HepG2 (cell line): Measurements from ENCODE around the gene TEX30. TPM values are rescaled to one million over a fixed set of nuclear protein-coding genes. Genes with fewer than 3 reads are reported as not detected.

Source experiments
- BRD4 ChIP-seq: sonication (generic); formaldehyde crosslinking; IDR thresholded peaks from 2 replicates; pipeline ENCODE4 v1.4.0; 2020; ENCODE audit warnings: missing genetic modification reagents
- GFI1 ChIP-seq: sonication (generic); formaldehyde crosslinking; IDR thresholded peaks from 2 replicates; pipeline ENCODE4 v1.5.0; 2020; ENCODE audit warnings: missing genetic modification reagents, mild to moderate bottlenecking, borderline replicate concordance
- HMGXB4 ChIP-seq, 2 experiments: sonication (generic) in 1 of 2; formaldehyde crosslinking in 1 of 2; IDR thresholded peaks; 2 replicates each; pipeline versions ENCODE4 v1.4.0 to v1.6.1; 2018 to 2020; ENCODE audit warnings: missing genetic modification reagents in 2 of 2, borderline replicate concordance in 1 of 2, low read depth in 1 of 2, mild to moderate bottlenecking in 1 of 2, missing biosample characterization in 1 of 2
- MYNN ChIP-seq: sonication (generic); formaldehyde crosslinking; IDR thresholded peaks from 2 replicates; pipeline ENCODE4 v1.4.0; 2020; ENCODE audit warnings: mild to moderate bottlenecking, low read depth, missing genetic modification reagents
- SRSF1 ChIP-seq: fragments of 200-400 bp; formaldehyde crosslinking; optimal IDR thresholded peaks from 2 replicates; pipeline ENCODE3; 2017; ENCODE audit warnings: mild to moderate bottlenecking, low read depth, low read length, moderate library complexity
- ZBTB44 ChIP-seq: sonication (generic); formaldehyde crosslinking; IDR thresholded peaks from 2 replicates; pipeline ENCODE4 v1.4.0; 2020; ENCODE audit warnings: missing genetic modification reagents
- ZNF17 ChIP-seq: sonication (generic); formaldehyde crosslinking; IDR thresholded peaks from 2 replicates; pipeline ENCODE4 v1.5.0; 2020; ENCODE audit warnings: mild to moderate bottlenecking, missing genetic modification reagents
- ZNF670 ChIP-seq: sonication (generic); formaldehyde crosslinking; IDR thresholded peaks from 2 replicates; pipeline ENCODE4 v1.8.0; 2022; ENCODE audit warnings: mild to moderate bottlenecking, missing genetic modification reagents, borderline replicate concordance
- ZNF710 ChIP-seq: sonication (generic); formaldehyde crosslinking; IDR thresholded peaks from 2 replicates; pipeline ENCODE4 v1.5.0; 2020; ENCODE audit warnings: mild to moderate bottlenecking, missing genetic modification reagents, borderline replicate concordance
- polyA plus RNA-seq, 8 experiments: library from polyadenylated mRNA; depleted of rRNA in 3 of 8; stranded (reverse) in 7 of 8; unstranded in 1 of 8; fragments of >200 nt; fragmentation: Illumina TruSeq in 4 of 8; extraction: Trizol in 4 of 8; gene quantifications; 2 replicates each; pipeline versions ENCODE4 v1.2.1 to v1.2.3, GENCODE V29; 2011 to 2016; ENCODE audit warnings: low read depth in 4 of 8, missing spikeins in 1 of 8, mixed read lengths in 1 of 8; ENCODE audit not compliant: insufficient read depth in 1 of 8
- total RNA-seq, 5 experiments: library from RNA; depleted of rRNA; stranded (reverse); fragments of >200 nt; fragmentation: Illumina TruSeq; extraction: Trizol; gene quantifications; 2 replicates each; pipeline ENCODE4 v1.2.3, GENCODE V29; 2016; ENCODE audit warnings: low read depth in 1 of 5

Gene TEX30
- total and polyA plus RNA-seq, 2 of the 13 experiments (the other 11 are each of a cell fraction or from before 2014, with no cell fraction given): 0.60 to 1.2 TPM

GRCh38 chr13:102724923-102725322 is 48.7 kb downstream of the TEX30 start (continued):
- TF ChIP-seq SRSF1 (no peak), ZNF710 (CRISPR knock-in tag) (0 out of 2 replicates have a peak, but pooled peaks have one; percentile 26), ZNF670 (no peak), ZBTB44 (CRISPR knock-in tag) (no peak), HMGXB4 (CRISPR knock-in tag; IDR thresholded peaks at IDR 0.05; ENCODE audit: borderline replicate concordance in 1 of 2, low read depth in 1 of 2) (peak in 1 of 2 experiments; percentile 34; a peak in 1 of 4 replicates), ZNF17 (CRISPR knock-in tag) (no peak), BRD4 (no peak), MYNN (CRISPR knock-in tag) (no peak), GFI1 (CRISPR knock-in tag) (no peak)
